HG02642 (cell line): ENCODE results near the gene GALNT12.

Source experiments
- ATAC-seq: cut with Tn5 transposase; IDR thresholded peaks from one replicate; pipeline ENCODE4 v1.9.1; 2021; ENCODE audit warnings: mild to moderate bottlenecking; ENCODE audit not compliant: unreplicated experiment, poor library complexity

The GALNT12 gene

DNA sequence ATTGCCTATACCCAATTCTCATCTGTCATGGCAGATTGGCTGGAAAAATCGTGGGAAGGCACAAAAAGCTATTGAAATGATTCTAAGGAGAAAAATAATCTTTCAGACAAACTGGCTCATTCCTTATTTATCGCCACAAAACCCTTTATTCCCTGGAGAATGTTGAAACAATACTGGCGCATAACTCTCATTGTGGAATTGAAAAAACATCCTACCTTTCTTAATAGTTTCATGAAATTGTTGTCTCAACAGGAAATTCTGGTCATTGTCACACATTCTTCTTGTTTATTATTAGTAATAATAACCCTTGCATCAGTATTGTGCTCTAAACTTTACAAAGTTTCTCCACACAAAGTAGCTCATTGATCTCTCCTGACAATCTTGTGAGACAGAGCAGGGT, 87.3 kb downstream of the GALNT12 start:
- ATAC-seq, result no peak

DNA sequence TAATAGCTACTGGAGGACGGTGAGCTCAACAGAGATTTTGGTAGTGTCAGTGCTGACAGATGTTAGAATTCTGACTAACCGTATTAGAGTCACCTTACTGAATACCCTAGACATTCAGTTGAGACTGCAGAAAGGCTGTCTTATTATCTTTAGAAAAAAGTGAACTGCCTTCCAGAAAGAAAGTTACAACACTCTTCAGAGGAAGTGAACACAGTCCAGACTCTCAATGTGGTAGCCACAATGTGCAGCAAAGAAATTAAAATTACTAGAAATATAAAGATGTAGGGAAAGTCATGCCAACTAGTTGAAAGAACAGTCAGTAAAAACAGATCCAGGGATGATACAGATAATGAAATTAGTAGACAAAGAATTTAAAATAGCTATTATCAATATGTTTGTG, 89.2 kb downstream of the GALNT12 start:
- ATAC-seq, result no peak

DNA sequence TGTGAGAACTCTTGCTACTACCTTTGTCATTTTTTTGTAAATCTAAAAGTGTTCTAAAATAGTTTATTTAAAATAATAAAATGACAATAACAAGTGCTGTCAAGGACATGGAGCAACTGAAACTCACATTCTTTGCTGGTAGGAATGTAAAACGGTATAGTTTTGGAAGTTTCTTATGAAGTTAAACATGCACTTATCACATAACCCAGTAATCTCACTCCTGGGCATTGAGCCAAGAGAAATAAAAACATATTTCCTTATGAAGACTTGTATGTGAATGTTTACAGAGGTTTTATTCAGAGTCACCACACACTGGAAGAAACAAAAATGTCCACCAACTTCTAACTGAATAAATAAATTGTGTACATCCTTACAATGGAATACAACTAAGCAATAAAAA, 90.3 kb downstream of the GALNT12 start:
- no peak for ATAC-seq

DNA sequence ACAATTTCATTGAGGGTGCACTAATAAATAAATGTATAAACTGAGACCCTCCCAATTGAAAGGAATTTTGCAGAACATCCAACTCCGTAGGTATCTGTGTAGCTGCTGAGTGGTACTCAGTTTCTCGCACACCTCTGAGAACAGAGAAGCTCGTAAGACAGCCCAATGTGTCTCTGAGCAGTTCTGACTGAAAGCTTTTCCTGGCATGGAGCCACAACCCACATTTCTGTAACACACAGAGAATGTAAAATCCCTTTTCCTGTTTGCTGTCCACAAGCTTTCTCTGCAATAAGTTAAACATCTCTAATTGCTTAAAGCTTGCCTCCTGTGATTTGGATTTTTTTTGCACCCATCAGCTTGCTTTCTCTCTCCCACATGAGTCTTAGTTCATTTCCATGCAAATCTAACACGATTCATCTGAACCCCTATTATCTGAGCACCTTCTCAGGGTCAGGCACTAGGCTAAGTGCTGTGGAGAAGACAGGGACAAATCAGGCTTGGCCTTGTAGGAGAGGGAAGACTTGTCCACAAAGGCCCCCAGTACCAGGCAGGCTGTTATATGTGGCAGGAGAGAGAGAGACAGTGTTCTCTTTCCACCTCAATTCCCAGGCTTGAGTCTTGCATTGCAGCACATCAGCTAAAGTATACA, 92.1 kb downstream of the GALNT12 start:
- no peak for ATAC-seq
